Uterus (tissue), 2 donors: ENCODE data around the gene PLS1.

Source experiments
- CTCF ChIP-seq, 4 experiments: fragments of 200-600 bp in 2 of 4; fragments of 450-650 bp in 2 of 4; sonication (generic) in 2 of 4; IDR thresholded peaks; one replicate each; pipeline ENCODE4 v1.5.1; 2016 to 2019; ENCODE audit warnings: antibody characterized with exemption in 4 of 4, mild to moderate bottlenecking in 2 of 4, moderate library complexity in 1 of 4
- POLR2A ChIP-seq, 2 donors: fragments of 450-650 bp; IDR thresholded peaks; one replicate each; pipeline ENCODE4 v1.6.1; 2016; ENCODE audit warnings: antibody characterized with exemption in 2 of 2, mild to moderate bottlenecking in 1 of 2, moderate library complexity in 1 of 2

GRCh38 chr3:142651711-142652110 is 55.5 kb downstream of the PLS1 start:
- TF ChIP-seq CTCF (IDR thresholded peaks at IDR 0.05) (no peak), POLR2A (IDR thresholded peaks at IDR 0.05) (no peak)
